ENCODE measurements around the gene KCTD17.

KCTD17 gene

DNA sequence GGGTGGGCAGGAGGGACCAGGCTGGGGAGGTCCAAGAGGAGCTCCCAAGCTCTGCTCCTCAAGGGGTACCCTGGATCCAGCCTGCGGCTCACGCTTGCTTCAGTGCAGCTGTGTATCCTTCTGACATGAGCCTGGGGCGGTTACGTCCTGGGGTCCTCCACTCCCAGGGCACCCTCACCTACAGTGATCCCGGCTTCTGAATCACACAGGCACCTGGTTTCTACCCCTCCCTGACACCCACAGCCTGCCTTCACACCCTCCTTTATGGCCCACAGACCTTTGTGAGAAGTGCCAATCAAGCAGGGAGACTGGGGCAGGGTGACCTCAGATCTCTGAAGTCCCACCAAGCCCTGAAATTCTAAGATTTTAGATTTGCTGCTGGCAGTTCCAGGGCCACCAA lies 30.5 kb upstream of the KCTD17 start:
- H3K9ac ChIP-seq (ENCODE audit: low read depth, low read length), result no peak overlapping the region
- H3K36me3 ChIP-seq (ENCODE audit: control insufficient read depth, insufficient read depth, low read length), result peaks cover 38% of the 10 kb centered on the region
- H3K9me3 ChIP-seq (ENCODE audit: control insufficient read depth, insufficient read depth, low read length), result no peaks in the 10 kb centered on the region
- H3K27me3 ChIP-seq (ENCODE audit: control insufficient read depth, insufficient read depth, low read length), result no peaks in the 10 kb centered on the region
- no peak overlapping the region for H3K27ac ChIP-seq (ENCODE audit: low read depth, low read length)
- peaks cover 10% of the 10 kb centered on the region; the same call in 1 of the 2 replicates for H3K4me1 ChIP-seq (ENCODE audit: control insufficient read depth, insufficient read depth, low read length)
- H3K4me3 ChIP-seq (ENCODE audit: low read depth, low read length), result no peak overlapping the region

DNA sequence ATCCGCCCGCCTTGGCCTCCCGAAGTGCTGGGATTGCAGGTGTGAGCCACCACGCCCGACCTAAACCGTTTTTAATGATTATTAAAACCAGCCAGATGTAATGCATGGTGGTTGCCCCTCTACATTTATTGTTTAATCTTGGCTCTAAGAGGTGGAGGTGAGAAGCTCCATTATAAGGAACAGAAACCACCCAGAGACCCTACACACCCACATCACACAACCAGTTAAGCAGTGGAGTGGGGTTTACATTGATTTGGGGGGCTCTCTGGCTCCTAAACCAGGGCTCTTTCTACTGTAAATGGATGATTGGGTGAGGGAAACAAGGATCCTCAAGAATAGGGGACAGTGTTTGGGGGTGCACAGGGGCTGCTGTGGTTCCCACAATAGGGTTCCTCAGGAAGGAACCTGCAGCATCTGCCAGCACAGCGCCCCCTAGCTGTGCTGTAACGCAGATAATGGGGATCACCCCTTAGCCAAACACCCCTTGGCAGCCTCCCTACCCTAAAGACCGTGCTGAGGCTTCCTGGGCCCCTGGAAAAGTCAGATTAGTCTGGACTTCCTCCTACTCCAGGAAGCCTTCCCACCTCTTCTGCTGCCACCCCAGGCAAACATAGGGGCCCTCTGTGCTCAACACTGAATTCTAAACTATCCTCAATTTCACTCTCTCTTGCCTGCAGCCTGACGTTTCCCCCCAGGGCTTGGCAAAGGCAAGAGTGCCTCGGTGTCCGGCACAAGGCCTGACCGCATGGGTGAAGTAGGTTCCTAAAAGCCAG lies 29.6 kb upstream of the KCTD17 start:
- H3K9me3 ChIP-seq (ENCODE audit: control insufficient read depth, insufficient read depth, low read length), result no peaks in the 10 kb centered on the region
- H3K4me1 ChIP-seq (ENCODE audit: control insufficient read depth, insufficient read depth, low read length), result peaks cover 10% of the 10 kb centered on the region; the same call in 1 of the 2 replicates
- H3K36me3 ChIP-seq (ENCODE audit: control insufficient read depth, insufficient read depth, low read length), result peaks cover 38% of the 10 kb centered on the region
- no peak overlapping the region for H3K9ac ChIP-seq (ENCODE audit: low read depth, low read length)
- no peak overlapping the region for H3K4me3 ChIP-seq (ENCODE audit: low read depth, low read length)
- no peaks in the 10 kb centered on the region for H3K27me3 ChIP-seq (ENCODE audit: control insufficient read depth, insufficient read depth, low read length)
- no peak overlapping the region for H3K27ac ChIP-seq (ENCODE audit: low read depth, low read length)

DNA sequence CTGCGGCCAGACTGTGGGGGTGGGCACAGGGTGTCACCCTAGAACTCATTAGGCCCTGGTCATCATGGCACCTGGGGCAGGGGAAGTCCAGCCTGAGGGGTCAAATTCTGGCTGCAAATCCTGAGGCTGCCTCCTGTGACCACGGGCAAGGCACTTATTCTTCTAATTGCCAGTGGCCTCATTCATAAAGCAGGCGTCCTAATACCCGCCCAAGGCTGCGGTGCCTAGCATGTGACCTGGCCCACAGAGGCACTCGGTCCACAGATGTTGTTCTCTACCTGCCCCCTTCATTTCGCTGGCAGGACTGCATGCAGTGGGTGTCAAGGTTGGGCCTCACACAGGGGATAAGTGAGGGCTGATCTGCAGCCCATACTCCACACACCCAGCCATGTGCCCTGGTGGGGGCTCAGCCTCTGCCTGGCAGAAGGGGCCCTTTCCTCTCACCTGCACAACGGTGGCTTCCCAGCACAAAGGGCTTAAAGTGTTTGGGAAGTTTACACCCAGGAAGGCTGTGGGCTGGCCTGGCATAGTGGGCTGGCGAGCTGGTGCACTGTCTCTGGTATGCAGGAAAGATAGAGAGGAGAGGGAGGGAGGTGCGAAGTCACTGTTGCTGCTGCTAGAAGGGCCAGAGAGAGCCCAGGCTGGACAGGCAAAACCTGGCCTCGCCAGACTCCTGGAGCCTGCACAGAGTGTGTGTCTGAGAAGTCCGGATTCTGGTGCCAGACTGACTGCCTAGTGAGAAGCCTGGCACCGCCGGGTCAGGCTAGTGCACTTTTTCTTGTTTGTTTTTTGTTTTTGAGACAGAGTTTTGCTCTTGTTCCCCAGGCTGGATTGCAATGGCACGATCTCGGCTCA lies 28.8 kb upstream of the KCTD17 start:
- no peak overlapping the region for H3K9ac ChIP-seq (ENCODE audit: low read depth, low read length)
- peaks cover 35% of the 10 kb centered on the region for H3K36me3 ChIP-seq (ENCODE audit: control insufficient read depth, insufficient read depth, low read length)
- H3K27ac ChIP-seq (ENCODE audit: low read depth, low read length), result no peak overlapping the region
- no peaks in the 10 kb centered on the region for H3K27me3 ChIP-seq (ENCODE audit: control insufficient read depth, insufficient read depth, low read length)
- H3K4me1 ChIP-seq (ENCODE audit: control insufficient read depth, insufficient read depth, low read length), result peaks cover 17% of the 10 kb centered on the region; the same call in 1 of the 2 replicates
- H3K4me3 ChIP-seq (ENCODE audit: low read depth, low read length), result no peak overlapping the region
- H3K9me3 ChIP-seq (ENCODE audit: control insufficient read depth, insufficient read depth, low read length), result no peaks in the 10 kb centered on the region

DNA sequence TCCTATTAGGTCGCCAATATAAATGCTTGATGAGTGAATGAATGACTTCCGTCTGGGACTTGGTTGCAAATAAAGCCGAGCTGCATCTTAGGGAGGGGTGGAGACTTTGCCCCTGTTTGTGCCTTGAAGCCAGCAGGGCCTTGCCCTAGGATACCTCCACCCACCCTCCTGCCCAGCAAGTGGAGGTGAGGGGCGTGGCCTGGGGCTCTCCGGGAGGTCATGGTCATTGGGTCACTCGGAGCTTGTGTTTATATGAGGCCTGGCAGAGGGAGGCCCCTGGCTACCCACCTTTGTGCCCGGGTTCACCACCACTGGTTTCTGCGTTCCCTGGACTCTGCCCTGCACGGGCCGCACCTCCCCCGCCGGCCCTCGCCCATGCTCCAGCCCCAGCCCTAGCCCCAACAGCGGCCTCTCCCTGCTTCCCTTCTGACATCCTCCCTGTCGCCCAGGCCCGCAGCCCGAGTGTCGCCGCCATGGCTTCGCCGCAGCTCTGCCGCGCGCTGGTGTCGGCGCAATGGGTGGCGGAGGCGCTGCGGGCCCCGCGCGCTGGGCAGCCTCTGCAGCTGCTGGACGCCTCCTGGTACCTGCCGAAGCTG lies 27.7 kb upstream of the KCTD17 start:
- Histone ChIP-seq H3K4me1 (ENCODE audit: control insufficient read depth, insufficient read depth, low read length) (peaks cover 12% of the 10 kb centered on the region; the same call in 1 of the 2 replicates), H3K36me3 (ENCODE audit: control insufficient read depth, insufficient read depth, low read length) (peaks cover 37% of the 10 kb centered on the region), H3K27ac (ENCODE audit: low read depth, low read length) (no peak overlapping the region), H3K9me3 (ENCODE audit: control insufficient read depth, insufficient read depth, low read length) (no peaks in the 10 kb centered on the region), H3K9ac (ENCODE audit: low read depth, low read length) (no peak overlapping the region), H3K4me3 (ENCODE audit: low read depth, low read length) (no peak overlapping the region), H3K27me3 (ENCODE audit: control insufficient read depth, insufficient read depth, low read length) (no peaks in the 10 kb centered on the region)

DNA sequence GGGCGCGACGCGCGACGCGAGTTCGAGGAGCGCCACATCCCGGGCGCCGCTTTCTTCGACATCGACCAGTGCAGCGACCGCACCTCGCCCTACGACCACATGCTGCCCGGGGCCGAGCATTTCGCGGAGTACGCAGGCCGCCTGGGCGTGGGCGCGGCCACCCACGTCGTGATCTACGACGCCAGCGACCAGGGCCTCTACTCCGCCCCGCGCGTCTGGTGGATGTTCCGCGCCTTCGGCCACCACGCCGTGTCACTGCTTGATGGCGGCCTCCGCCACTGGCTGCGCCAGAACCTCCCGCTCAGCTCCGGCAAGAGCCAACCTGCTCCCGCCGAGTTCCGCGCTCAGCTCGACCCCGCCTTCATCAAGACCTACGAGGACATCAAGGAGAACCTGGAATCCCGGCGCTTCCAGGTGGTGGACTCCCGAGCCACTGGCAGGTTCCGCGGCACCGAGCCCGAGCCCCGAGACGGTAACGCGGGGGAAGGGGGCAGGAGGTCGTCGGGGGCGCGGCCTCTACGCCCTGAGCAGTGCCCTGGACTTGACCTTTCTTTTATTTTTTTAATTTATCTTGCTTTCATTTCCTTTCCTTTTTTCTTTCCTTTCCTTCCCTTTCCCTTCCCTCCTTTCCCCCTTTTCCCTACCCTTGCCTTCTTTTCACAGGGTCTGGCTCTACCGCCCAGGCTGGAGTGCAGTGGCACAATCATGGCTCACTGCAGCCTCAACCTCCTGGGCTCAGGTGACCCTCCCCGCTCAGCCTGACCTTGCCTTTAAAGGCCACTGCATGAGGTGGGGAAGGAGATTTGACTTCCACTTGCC lies 27.0 kb upstream of the KCTD17 start:
- no peak overlapping the region for H3K4me3 ChIP-seq (ENCODE audit: low read depth, low read length)
- no peaks in the 10 kb centered on the region for H3K27me3 ChIP-seq (ENCODE audit: control insufficient read depth, insufficient read depth, low read length)
- no peak overlapping the region; the same call in 1 of the 2 replicates for H3K9ac ChIP-seq (ENCODE audit: low read depth, low read length)
- no peak overlapping the region for H3K27ac ChIP-seq (ENCODE audit: low read depth, low read length)
- peaks cover 12% of the 10 kb centered on the region; the same call in 1 of the 2 replicates for H3K4me1 ChIP-seq (ENCODE audit: control insufficient read depth, insufficient read depth, low read length)
- peaks cover 44% of the 10 kb centered on the region for H3K36me3 ChIP-seq (ENCODE audit: control insufficient read depth, insufficient read depth, low read length)
- no peaks in the 10 kb centered on the region for H3K9me3 ChIP-seq (ENCODE audit: control insufficient read depth, insufficient read depth, low read length)

DNA sequence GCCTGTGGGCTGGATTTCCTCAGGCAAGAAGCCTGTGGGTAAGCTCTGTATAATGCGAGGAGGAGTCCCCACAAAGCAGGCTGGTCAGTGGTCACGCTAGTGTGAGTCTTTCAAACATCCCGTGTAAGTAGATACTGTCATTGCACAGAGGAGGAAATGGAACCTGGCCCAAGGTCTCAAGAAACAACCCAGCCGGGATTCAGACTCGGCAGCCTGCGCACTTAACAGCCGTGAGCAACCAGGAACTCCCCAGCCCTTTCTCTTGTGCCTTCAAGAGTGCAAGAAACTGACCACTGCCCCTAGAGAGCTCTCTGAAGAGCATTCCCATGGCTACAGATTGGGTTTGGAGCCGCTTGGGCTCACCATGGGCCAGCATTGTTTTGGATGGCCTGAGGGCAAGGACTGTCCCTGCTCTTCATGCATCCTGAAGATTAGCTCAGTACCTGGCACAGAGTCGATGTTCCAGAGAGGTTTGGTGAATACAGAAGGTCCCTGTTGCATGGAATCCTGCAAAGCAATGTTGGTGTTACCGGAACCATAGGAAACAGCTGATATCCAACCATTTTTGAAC lies 26.0 kb upstream of the KCTD17 start:
- no peak overlapping the region for H3K9ac ChIP-seq (ENCODE audit: low read depth, low read length)
- no peaks in the 10 kb centered on the region for H3K9me3 ChIP-seq (ENCODE audit: control insufficient read depth, insufficient read depth, low read length)
- H3K27me3 ChIP-seq (ENCODE audit: control insufficient read depth, insufficient read depth, low read length), result no peaks in the 10 kb centered on the region
- no peak overlapping the region for H3K27ac ChIP-seq (ENCODE audit: low read depth, low read length)
- no peak overlapping the region for H3K4me3 ChIP-seq (ENCODE audit: low read depth, low read length)
- peaks cover 53% of the 10 kb centered on the region for H3K36me3 ChIP-seq (ENCODE audit: control insufficient read depth, insufficient read depth, low read length)
- peaks cover 9% of the 10 kb centered on the region; the same call in 1 of the 2 replicates for H3K4me1 ChIP-seq (ENCODE audit: control insufficient read depth, insufficient read depth, low read length)

DNA sequence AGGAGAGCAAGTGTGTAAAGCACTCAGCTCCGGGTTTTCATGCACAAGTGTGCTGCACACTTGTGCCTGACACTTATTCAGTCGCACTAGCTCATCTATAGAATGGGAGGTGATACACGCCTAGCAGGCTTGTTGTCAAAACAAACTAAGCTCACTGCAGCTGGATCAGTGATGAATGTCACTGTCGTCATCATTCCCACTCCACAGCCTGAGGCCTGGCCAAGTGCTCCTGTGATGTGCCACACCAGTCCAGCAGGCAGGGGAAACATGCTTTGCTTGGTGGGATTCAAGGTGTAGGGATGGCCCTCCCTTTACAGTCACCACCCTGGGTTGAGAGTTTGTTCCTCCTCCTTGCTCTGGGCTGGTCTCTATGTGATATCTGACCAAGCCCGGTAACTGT lies 25.2 kb upstream of the KCTD17 start:
- Histone ChIP-seq H3K36me3 (ENCODE audit: control insufficient read depth, insufficient read depth, low read length) (peaks cover 53% of the 10 kb centered on the region), H3K4me1 (ENCODE audit: control insufficient read depth, insufficient read depth, low read length) (peaks cover 11% of the 10 kb centered on the region; the same call in 1 of the 2 replicates), H3K27ac (ENCODE audit: low read depth, low read length) (no peak overlapping the region), H3K9me3 (ENCODE audit: control insufficient read depth, insufficient read depth, low read length) (no peaks in the 10 kb centered on the region), H3K27me3 (ENCODE audit: control insufficient read depth, insufficient read depth, low read length) (no peaks in the 10 kb centered on the region), H3K9ac (ENCODE audit: low read depth, low read length) (no peak overlapping the region), H3K4me3 (ENCODE audit: low read depth, low read length) (no peak overlapping the region)

DNA sequence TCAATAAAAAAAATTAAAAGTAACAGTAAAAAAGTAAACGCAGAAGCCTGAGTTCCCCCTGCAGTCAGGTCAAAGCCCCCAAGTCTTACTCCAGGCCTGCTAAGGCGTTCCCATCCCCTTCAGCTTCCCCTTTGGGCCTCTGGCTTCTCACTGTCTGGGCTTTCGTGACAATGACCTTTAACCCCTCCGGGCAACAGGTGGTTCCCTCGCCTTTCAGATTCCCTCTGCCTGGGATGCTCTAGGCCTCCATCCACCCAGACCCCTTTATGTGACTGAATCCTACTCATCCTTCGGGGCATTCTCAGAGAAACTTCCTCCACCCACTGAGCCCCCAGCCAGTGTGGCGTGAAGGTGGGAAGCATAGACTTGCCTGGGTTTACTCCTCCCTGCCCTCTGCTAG lies 24.0 kb upstream of the KCTD17 start:
- H3K27ac ChIP-seq (ENCODE audit: low read depth, low read length), result no peak overlapping the region
- H3K27me3 ChIP-seq (ENCODE audit: control insufficient read depth, insufficient read depth, low read length), result no peaks in the 10 kb centered on the region
- peaks cover 53% of the 10 kb centered on the region for H3K36me3 ChIP-seq (ENCODE audit: control insufficient read depth, insufficient read depth, low read length)
- no peak overlapping the region for H3K9ac ChIP-seq (ENCODE audit: low read depth, low read length)
- no peak overlapping the region for H3K4me3 ChIP-seq (ENCODE audit: low read depth, low read length)
- no peaks in the 10 kb centered on the region for H3K9me3 ChIP-seq (ENCODE audit: control insufficient read depth, insufficient read depth, low read length)
- peaks cover 13% of the 10 kb centered on the region; the same call in 1 of the 2 replicates for H3K4me1 ChIP-seq (ENCODE audit: control insufficient read depth, insufficient read depth, low read length)

DNA sequence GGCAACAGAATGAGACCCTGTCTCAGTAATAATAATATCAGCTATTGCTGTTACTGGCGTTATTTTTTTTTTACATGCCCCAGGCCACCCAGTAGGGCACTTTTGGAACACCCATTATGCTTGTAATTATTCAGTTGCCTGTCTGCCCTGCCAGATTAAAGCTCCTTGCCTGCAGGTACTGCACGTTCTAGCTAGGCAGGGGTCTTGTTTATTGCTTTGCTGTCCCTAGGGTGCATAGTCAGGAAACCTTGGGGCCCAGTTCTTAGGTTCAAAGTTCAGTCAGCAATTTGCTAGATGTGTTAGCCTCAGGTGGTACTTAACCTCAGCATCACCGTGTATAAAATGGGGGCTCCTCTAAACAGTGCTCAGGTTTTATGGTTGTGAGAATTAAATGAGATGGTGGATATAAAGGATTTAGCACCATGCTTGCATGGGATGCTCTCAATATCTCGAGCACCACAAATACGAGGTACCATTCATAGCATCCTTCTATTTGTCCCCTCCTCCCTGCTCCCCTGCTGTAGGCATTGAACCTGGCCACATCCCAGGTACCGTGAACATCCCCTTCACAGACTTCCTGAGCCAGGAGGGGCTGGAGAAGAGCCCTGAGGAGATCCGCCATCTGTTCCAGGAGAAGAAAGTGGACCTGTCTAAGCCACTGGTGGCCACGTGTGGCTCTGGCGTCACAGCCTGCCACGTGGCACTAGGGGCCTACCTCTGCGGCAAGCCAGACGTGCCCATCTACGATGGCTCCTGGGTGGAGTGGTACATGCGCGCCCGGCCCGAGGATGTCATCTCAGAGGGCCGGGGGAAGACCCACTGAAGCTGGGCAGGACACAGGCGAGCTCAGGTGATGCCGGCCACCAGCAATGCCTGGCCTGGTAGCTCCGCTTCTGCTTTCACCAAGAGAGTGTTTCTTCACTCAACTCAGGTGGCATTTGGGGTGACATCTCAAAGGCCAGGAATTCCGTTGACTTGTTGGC lies 22.6 kb upstream of the KCTD17 start:
- H3K9me3 ChIP-seq (ENCODE audit: control insufficient read depth, insufficient read depth, low read length), result no peaks in the 10 kb centered on the region
- no peaks in the 10 kb centered on the region for H3K27me3 ChIP-seq (ENCODE audit: control insufficient read depth, insufficient read depth, low read length)
- no peak overlapping the region for H3K27ac ChIP-seq (ENCODE audit: low read depth, low read length)
- peaks cover 20% of the 10 kb centered on the region; the same call in 1 of the 2 replicates for H3K4me1 ChIP-seq (ENCODE audit: control insufficient read depth, insufficient read depth, low read length)
- H3K36me3 ChIP-seq (ENCODE audit: control insufficient read depth, insufficient read depth, low read length), result peaks cover 53% of the 10 kb centered on the region
- H3K9ac ChIP-seq (ENCODE audit: low read depth, low read length), result no peak overlapping the region
- H3K4me3 ChIP-seq (ENCODE audit: low read depth, low read length), result no peak overlapping the region
